ENCODE data around the gene P4HA1.
"Not testable (repeated sequence)": the region's sequence is repeated elsewhere in the genome, so short reads cannot be mapped to it uniquely, and the experiment has no call there.

DNA sequence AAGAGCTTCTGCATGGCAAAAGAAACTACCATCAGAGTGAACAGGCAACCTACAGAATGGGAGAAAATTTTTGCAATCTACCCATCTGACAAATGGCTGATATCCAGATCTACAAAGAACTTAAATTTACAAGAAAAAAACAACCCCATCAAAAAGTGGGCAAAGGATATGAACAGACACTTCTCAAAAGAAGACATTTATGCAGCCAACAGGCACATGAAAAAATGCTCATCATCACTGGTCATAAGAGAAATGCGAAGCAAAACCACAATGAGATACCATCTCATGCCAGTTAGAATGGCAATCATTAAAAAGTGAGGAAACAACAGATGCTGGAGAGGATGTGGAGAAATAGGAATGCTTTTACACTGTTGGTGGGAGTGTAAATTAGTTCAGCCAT is 70.0 kb downstream of the P4HA1 start:
- TF ChIP-seq CTCF, POLR2A, EP300 (IDR thresholded peaks at IDR 0.05): not testable (repeated sequence)

All from stomach (tissue), 4 donors.